IPS-NIHi11 (cell line): ENCODE measurements around the gene GAS6.
"Not testable (repeated sequence)": the region's sequence is repeated elsewhere in the genome, so short reads cannot be mapped to it uniquely, and the experiment has no call there.

Experiments
- DNase-seq: peaks from one replicate; pipeline ENCODE4 v3.0.0; 2012; ENCODE audit warnings: mixed read lengths, low spot score

GAS6 gene

DNA sequence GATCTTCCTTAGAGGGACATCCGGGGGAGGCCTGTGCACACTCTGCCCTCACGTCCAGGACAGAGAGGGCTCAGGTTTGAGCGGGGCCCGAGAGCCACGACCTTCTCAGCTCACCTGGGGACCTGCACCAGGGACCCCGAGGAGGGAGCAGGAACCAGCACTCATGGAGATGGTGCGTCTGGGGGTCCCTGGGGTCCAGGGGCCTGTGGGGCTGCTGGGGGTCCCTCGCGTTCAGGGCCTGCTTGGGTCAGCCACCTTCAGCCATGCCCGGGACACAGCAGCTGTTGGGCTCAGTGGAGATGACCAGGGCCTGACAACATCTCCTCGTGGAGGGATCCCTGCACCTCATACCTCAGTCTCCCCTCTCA is 57.8 kb downstream of the GAS6 start:
- DNase-seq = no peak

DNA sequence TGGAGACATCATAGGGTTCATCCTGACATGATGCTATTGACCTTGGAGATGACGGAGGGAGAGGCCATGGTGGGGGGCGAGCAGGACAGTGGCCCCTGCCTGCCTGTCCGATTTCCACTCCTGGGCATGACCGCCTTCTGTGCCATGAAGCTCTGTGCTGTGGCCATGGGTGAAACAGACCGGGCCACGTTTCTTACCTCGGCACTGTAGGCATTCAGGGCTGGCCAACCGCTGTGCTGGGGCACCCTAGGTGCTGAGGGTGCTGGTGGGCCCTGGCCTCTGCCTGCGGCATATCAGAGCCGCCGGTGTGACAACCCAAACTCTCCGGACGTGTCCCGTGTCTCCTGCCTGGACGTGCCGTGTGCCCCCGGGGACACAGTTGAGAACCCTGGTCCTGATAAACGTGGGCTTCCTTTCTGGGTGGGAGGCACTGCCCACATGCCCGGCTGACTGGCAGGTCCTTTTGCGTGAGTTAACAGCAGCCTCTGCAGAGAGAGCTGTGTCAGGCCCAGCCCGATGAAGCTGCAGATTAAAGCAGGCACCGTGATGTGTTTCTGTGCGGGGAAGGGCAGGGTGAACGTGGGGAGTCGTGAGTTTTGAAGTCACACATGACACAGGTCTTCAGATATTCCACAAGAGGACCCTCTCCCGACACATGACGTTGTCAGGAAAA is 58.3 kb downstream of the GAS6 start:
- DNase-seq = no peak

DNA sequence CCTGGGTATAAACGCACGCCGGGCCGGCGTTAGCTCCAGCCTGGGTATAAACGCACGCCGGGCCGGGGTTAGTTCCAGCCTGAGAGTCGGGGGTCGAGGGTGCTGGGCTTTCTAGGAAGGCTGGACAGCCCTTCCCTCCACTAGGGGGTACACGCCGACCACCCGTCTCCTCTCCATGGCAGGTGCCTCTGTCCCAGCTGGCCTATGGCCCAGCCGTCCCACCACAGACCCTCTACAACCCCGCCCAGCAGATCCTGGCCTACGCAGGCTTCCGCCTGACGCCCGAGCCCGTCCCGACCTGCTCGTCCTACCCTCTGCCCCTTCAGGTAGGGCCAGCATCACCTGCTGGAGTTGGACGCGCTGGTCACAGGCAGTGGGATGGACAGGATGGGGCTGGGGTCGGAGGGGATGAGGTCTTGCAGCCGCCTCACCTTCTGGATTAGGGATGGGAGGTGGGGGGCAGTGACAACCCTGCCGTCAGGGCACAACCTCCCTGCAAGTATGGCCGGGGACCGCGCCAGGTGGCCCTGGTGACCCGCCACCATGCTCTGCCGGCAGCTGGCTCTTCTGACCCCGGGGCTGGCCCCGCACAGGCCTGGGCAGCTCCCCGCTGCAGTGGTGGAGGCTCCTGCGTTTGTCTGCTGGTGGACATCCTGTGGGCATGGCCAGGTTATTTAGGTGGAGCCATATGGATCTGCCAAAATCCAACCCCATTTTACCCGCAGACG is 59.0 kb downstream of the GAS6 start:
- no peak for DNase-seq

DNA sequence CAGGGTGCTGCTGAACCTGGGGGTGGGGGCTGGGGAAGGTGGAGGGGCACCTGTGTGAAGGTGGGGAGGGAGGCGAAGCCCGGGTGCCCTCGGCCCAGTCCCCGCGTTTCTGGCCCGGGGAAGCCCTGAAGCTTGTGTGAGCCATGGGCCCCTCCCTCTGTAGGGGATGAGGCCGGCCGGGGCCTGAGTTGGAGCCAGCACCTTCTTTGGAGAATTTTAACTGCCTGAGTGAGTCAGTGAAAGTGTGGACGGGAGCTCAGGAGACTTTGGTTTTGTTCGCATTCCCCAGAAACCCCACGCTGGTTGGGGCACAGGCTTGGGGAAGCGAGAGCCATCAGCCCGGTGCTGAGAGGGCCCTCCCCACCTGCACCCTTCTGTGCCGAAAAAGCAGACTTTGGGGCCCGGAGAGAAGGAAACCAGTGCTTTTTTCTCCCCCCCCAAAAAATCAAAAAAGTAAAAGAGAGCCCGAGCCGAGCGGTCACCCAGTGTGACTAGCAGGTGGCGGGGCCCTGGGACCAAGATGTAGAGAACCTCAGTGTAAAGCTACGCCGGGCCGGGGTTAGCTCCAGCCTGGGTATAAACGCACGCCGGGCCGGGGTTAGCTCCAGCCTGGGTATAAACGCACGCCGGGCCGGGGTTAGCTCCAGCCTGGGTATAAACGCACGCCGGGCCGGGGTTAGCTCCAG is 59.7 kb downstream of the GAS6 start:
- no peak for DNase-seq

DNA sequence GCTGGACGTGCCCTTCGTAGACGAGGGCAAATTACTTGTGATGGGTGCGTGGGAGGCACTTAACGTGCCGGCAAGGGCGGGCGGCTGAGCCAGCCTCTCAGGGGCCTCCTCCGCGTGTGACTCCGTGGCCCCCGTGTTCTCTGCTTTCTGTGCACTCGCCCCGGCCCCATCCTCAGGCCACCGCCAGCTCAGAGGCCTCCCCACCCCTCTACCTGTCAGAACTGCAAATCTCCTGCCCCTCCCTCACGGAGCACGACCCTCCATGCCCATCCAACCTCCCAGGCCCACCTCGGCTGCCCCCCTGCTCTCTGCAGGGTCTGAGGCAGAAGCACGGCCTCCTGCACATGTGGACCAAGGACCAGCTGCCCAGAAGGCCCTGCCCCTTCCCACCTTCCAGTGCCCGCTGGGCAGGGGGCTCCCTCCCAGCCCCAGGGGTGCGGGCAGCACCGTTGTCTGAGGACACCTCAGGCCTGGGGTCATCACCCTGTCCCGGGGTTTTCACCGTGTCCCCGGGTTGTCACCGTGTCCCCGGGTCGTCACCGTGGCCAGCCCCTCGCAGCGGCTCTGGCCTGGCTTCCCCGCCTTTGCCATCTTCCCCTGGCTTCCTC is 60.4 kb downstream of the GAS6 start:
- no peak for DNase-seq

DNA sequence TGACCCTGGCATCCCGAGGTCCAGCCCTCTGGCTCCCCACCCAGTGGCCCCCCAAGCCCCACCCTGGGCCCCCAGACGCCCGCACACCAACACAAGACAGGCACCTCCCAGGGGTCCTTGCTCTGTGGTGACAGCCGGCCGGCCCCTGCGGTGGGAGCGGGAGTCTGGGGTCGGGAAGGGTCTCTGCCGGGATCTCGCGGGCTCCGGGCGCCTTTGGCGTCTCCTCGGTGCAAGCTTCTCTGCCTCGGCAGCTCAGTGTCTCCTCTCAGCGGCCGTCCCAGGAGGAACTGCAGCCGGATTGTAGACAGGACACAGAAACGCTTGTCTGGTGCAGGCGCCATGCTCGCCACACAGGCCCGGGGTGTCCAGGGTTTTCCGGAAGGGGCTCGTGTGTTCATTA is 61.1 kb downstream of the GAS6 start:
- DNase-seq = no peak

DNA sequence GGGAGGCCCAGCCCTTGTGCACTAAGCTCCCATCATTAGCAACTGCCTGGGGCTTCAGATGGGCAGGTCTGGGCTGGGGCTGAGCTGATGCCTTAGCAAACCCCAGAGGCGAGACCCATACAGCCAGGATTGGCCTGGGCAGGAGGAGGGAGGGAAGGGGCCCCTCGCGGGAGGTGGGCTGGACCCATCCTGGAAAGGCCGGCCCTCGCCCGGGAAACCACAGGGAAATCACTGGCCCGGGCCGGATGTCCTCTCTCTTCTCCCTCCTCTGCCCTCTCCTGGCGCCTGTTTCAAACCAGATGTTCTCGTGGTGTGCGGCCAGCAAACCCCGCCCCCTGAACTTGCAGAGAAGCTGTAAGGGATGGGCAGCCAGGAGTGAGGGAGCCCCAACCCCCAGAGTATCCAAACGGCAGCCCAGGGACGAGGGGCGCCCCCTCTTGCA is 61.8 kb downstream of the GAS6 start:
- DNase-seq = peak; percentile 90

DNA sequence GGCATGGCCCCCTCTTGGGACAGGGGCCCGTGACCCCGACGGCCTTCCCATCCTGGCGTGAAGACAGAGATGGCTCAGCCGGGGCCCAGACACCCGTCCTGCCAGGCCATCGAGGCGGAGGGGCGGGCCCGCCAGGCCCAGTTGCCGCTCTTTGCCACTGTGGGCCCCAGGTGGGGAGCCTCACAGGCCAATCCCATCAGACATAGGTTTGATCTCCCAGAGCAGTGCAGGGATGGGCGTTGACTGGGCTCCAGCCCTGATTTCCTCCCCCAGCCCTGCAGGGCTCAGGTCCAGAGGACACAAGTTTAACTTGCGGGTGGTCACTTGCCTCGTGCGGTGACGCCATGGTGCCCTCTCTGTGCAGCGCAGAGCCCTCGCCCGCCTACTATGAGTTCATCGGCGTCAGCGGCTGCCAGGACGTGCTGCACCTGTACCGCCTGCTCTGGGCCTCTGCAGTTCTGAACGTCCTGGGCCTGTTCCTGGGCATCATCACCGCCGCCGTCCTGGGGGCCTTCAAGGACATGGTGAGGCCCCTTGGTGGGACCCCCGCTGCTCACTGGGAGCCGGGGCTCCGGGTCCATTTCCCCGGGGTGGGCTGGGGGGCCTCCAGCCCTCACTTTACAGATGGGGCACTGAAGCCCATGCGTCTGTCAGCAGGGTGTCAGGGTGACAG is 62.5 kb downstream of the GAS6 start:
- no peak for DNase-seq

DNA sequence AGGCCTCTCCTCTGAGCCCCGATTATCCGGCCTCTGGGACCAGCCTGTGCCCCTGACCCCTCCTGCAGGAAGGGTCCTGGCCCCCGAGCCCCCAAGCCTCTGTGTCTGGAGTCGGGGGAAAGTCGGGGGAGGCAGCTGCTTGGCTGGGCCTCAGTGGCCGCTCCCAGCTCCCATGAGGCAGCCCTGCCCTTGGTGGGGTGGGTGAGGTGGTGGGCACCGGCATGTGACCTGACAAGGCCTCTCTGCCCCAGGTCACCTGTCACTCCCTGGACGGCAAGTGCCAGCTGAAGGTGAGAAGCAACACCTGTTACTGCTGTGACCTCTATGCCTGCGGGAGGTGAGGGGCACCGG is 63.3 kb downstream of the GAS6 start:
- no peak for DNase-seq

DNA sequence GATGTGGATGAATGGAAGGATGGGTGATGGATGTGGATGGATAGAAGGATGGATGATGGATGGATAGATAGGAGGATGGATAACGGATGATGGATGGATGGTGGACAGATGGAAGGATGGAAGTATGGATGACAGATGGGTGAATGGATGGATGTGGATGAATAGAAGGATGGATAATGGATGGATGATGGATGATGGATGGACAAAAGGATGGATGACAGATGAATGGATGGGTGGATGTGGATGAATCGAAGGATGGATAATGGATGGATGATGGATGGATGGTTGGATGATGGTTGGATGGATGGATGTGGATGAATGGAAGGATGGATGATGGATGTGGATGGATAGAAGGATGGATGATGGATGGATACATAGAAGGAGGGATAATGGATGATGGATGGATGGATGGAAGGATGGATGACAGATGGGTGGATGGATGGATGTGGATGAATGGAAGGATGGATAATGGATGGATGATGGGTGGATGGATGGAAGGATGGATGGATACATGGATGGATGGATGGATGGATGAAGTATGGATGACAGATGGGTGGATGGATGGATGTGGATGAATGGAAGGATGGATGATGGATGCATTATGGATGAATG is 65.6 kb downstream of the GAS6 start:
- no peak for DNase-seq

DNA sequence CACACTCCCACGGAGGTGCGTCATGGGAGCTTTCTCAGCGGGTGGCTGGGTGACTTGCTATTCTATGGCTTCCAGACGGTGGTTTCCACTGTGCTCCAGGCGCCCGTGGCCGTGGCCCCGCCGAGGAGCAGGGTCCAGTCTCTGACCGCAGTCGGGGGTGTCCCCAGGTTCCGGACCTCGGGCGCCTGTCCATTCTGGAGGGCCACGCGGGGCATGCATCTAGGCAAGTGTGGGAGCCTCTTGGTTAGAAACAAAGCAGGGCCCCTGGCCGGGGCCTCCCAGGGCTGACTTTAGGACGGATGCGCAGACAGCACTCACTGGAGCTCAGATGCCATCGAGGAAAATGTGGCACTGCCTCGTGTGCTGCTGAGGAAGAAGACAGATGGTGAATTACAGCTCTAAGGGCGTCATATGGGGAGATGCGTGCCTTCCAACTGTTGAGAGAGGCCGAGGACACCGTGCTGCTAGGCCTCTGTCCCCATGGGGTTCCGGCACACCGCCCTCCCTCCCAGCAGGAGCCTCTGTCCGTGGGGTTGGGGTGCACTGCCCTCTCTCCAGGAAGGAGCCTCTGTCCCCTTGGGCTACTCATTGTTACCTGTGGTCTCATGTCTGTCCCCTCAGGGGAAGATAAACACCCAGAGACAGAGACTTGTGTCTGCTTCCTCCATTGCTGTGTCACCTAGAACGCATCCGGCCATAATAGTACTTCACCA is 66.8 kb downstream of the GAS6 start:
- no peak for DNase-seq

DNA sequence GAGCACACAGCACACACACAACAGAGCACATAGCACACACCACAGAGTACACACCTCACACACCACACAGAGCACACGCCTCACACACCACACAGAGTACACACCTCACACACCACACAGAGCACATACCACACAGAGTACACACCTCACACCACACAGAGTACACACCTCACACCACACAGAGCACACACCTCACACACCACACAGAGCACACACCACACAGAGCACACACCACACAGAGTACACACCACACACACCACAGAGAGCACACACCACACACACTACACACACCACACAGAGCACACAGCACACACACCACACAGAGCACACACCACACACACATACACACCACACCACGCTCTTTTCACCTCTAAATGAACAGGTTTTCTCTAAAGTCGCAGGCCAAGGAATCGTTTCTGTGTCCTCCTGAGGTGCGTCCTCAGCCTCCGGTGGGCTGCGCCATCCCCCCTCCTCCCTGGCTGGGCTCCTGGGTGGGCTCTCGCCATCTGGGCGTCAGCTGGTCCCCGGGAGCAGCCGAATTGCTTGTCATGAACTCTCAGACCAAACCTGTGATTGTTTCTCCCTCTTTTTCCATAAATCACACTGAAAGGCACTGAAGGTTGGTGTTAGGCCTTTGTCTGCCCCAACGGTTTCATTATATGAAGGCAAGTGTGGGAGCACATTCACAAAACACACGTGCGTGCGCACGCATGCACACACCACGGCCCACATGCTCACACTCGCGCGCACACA is 67.5 kb downstream of the GAS6 start:
- no peak for DNase-seq

DNA sequence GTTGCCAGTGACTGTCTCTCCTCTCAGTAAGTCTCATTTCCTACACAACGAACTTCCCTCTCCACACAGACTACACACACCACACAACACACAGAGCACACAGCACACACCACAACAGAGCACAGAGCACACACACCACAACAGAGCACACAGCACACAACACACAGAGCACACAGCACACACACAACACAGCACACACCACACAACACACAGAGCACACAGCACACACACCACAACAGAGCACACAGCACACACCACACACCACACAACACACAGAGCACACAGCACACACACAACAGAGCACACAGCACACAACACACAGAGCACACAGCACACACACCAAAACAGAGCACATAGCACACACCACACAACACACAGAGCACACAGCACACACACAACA is 68.5 kb downstream of the GAS6 start:
- DNase-seq = not testable (repeated sequence)

DNA sequence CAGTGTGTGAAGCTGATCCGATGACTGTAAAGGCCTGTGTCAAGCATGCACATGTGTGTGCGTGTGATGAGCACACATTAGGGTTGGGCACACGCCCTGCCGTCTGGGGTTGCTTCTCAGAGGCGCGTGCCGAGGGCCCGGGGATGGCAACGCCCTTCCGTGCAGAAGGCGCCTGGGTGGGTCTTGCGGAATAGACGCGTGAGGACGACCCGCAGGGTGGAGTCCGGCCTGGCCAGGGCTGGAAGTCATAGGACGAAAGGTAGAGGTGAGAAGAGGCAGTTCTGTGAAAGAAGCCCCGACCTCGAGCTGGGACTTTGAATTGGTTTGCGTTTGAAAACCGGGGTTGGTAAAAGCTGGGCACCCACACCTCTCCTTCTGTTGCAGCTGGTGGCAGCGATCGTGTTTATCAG is 69.1 kb downstream of the GAS6 start:
- no peak for DNase-seq

DNA sequence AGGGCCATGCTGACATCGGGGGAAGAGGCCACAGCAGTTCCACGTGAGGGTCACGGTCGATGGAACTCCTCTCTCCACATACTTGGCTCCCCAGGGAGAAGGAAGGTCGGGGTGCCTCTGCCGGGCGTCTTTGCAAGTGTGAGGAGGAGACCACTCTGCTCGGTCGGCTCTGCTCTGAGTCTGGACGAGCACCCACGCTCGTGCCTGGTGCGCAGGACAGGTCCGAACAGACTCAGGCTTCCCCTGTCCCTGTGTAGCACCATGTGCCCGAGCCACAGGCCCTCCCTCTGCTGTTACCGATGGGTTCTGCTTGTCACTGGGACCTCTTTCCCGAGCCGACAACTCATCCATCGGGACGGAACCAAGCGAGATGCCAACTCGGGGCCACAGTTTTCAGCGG is 69.8 kb downstream of the GAS6 start:
- DNase-seq = no peak

DNA sequence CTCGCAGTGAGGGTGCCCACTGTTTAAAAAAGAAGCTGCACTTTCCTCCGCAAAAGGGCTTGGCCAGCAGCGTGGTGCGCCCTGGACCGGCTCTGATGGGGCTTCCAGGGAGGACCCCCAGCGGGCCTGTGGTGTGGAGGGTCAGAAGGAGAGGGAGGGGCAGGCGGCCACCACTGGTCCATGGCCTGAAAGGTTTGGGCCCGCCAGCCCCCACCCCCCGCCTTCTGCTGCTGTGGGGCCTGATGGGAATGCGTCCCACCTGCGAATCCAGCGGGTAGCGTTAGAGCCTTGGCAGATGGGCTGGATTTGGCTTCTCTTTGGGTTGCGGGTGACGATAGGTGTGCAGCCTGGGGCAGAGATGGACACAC is 70.2 kb downstream of the GAS6 start:
- no peak for DNase-seq

DNA sequence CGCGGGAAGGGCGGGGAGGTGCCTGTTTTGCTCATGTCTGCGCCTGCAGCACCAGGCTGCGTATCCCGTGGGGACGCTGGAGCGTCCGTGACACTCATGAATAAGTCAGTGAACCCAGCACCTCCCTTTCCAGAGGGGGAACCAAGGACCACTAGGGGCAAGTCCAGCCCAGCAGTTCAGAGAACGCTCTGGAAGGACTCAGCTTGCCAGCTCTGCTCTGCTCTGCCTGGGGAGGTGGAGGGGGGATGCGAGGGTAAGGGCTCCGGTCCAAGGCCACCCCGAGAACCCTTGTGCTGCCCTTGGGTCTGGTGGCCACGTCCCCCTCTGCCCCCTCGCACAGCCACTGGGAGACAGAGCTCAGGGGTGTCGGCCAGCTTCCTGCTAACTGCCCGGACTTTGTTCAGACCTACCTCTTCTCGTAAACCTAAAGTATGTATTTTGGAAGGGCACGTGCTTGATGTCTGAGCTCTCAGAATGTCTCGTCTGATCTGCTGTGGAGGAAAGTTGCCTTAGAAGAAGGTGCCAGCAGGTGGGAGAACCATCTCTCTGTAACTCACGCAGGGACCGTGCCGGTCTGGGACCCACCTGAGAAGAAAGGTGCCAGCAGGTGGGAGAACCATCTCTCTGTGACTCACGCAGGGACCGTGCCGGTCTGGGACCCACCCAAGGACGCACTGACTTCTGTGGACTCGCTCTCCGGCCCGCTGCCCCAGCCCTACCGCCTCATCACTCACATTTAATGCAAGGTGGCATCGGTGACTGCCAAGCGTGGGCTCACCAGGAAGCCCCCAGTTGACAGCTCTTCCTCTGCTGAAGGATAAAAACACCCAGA is 70.8 kb downstream of the GAS6 start:
- DNase-seq = no peak

DNA sequence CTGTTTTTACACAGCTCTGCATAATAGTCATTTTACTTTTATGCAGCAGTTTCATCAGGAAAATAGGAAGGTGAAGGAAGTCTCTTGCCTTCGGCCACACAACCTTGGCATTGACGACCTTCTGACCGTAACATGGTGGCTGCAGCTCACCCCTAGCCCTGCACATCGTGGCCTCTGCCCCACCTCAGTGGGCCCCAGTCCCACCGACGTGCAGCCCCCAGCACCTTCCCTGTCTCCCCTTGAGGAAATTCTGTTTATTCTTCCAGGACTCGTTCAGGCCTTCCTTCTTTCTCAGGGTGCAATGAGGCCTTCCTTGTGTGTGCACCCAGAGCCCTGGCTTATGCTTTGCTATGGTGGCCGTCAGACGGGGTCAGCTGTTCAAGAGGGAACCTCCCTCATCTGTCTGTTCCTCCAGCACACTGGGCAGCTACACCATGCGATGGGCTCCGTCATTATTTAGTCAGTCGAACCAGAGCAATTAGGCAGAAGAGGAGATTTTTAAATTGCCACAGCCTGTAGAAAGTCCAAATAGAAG is 71.6 kb downstream of the GAS6 start:
- DNase-seq = no peak

DNA sequence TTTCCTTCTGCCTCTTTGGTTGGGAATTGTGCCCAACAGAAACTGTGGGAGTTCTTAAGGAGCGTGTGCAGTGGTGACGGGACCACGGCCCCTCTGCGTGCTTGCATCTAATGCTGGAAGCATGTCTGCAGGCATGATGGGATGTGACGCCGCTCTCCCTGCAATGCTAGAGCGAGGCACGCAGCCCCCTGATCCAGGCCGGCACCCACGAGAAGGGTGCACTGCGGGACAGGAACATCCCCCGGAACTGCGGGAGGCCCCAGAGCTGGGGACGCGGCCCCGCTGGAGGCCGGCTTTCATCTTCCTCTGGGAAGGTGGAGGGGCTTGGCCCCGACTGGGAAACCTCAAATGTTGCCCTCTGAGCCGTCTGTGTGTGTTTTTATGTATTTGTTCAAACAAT is 72.1 kb downstream of the GAS6 start:
- DNase-seq = no peak

DNA sequence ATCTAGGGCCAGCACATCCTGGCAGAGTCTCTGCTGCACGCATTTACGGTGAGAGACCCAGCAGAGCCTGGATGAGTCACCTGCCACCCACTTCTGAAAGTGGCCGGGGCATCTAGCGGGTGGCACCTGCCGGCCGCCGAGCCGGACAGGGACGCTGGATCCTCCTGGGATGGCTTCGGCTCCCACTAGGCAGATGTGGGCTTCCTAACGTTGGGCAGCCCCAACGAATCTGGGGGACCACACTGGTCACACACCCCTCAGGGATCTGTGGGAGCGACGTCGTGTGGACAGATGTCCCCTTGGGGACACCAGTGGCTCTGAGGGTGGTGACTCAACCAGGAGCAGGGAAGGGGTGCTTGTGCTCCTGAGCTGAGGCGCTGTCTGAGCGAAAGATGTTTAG is 72.7 kb downstream of the GAS6 start:
- no peak for DNase-seq
